Glutamatergic neuron (in vitro differentiated cells): Measurements from ENCODE around the gene HSD17B10. TPM values are rescaled to one million over a fixed set of nuclear protein-coding genes. Genes with fewer than 3 reads are reported as not detected.

Experiments
- DNase-seq: peaks from one replicate; pipeline ENCODE4 v3.0.0; 2022
- H3K27ac Mint-ChIP-seq: one replicate; pipeline ENCODE4 v1.8.0; 2020; ENCODE audit warnings: mild to moderate bottlenecking, mixed read lengths, inconsistent platforms; ENCODE audit not compliant: unreplicated experiment
- H3K27me3 Mint-ChIP-seq: one replicate; pipeline ENCODE4 v1.8.0; 2020; ENCODE audit warnings: mild to moderate bottlenecking, moderate library complexity, mixed read lengths, inconsistent platforms; ENCODE audit not compliant: unreplicated experiment
- H3K36me3 Mint-ChIP-seq: one replicate; pipeline ENCODE4 v1.8.0; 2020; ENCODE audit warnings: mild to moderate bottlenecking, mixed read lengths, inconsistent platforms; ENCODE audit not compliant: unreplicated experiment
- H3K4me1 Mint-ChIP-seq: one replicate; pipeline ENCODE4 v1.8.0; 2020; ENCODE audit warnings: mild to moderate bottlenecking, low read depth, mixed read lengths, inconsistent platforms; ENCODE audit not compliant: unreplicated experiment
- H3K4me3 Mint-ChIP-seq: one replicate; pipeline ENCODE4 v1.8.0; 2020; ENCODE audit warnings: mild to moderate bottlenecking, mixed read lengths, inconsistent platforms; ENCODE audit not compliant: unreplicated experiment
- H3K9me3 Mint-ChIP-seq: one replicate; pipeline ENCODE4 v1.8.0; 2020; ENCODE audit warnings: mild to moderate bottlenecking, moderate library complexity, mixed read lengths, inconsistent platforms; ENCODE audit not compliant: unreplicated experiment
- CTCF ChIP-seq: fragments of 200-600 bp; sonication (generic); IDR thresholded peaks from one replicate; pipeline ENCODE4 v1.5.0; 2021; ENCODE audit not compliant: partially characterized antibody, unreplicated experiment
- total RNA-seq: library from RNA; stranded (reverse); fragmentation: NEBNext Ultra II Directional; extraction: Animal tissue kit (Norgen Biotek cat#: 25700); gene quantifications from one replicate; pipeline ENCODE4 v1.2.1, GENCODE V29; 2021; ENCODE audit not compliant: unreplicated experiment

The HSD17B10 gene
- total RNA-seq, 1 donor from 2014 or later: 89.0 TPM

GRCh38 chrX:53456254-53456653 is 22.1 kb upstream of the HSD17B10 start:
- Mint-ChIP-seq H3K4me3 (no peak overlapping the region), H3K9me3 (no peaks in the 10 kb centered on the region), H3K4me1 (no peaks in the 10 kb centered on the region), H3K27me3 (no peaks in the 10 kb centered on the region), H3K36me3 (no peaks in the 10 kb centered on the region), H3K27ac (no peak overlapping the region)
- TF ChIP-seq CTCF: no peak
- DNase-seq: no peak

GRCh38 chrX:53452812-53453211 is 18.6 kb upstream of the HSD17B10 start:
- Mint-ChIP-seq H3K36me3 (no peaks in the 10 kb centered on the region), H3K4me1 (no peaks in the 10 kb centered on the region), H3K4me3 (no peak overlapping the region), H3K9me3 (no peaks in the 10 kb centered on the region), H3K27ac (no peak overlapping the region), H3K27me3 (no peaks in the 10 kb centered on the region)
- no peak for TF ChIP-seq CTCF
- DNase-seq: no peak

DNA sequence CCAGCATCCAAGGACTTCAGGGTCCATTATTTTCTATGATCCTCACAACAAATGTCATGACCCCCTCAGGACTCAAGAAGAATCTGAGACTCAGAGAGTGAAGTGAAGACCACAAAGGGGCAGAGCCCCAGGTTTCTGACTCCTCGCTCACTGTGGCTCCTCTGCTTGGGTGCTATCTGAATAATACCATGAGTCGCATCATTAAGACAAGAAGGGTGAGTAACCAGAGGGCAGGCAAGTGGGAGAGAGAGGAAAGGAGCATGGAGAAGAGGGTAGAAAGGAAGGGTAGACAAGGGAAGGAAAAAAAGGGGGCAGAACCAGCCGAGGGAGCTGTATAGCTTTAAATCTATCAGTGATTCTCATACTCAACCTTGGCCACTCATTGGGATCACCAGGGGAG is 15.5 kb upstream of the HSD17B10 start:
- no peak for TF ChIP-seq CTCF
- H3K27ac Mint-ChIP-seq: no peak overlapping the region
- no peak overlapping the region for H3K4me3 Mint-ChIP-seq
- DNase-seq: no peak
- no peaks in the 10 kb centered on the region for H3K36me3 Mint-ChIP-seq
- no peaks in the 10 kb centered on the region for H3K4me1 Mint-ChIP-seq
- H3K9me3 Mint-ChIP-seq: no peaks in the 10 kb centered on the region
- H3K27me3 Mint-ChIP-seq: no peaks in the 10 kb centered on the region

GRCh38 chrX:53447441-53447840 is 13.3 kb upstream of the HSD17B10 start:
- no peak for DNase-seq
- H3K9me3 Mint-ChIP-seq: peaks cover 1% of the 10 kb centered on the region
- no peak overlapping the region for H3K4me3 Mint-ChIP-seq
- H3K27ac Mint-ChIP-seq: no peak overlapping the region
- no peaks in the 10 kb centered on the region for H3K36me3 Mint-ChIP-seq
- no peaks in the 10 kb centered on the region for H3K4me1 Mint-ChIP-seq
- no peaks in the 10 kb centered on the region for H3K27me3 Mint-ChIP-seq
- no peak for TF ChIP-seq CTCF

DNA sequence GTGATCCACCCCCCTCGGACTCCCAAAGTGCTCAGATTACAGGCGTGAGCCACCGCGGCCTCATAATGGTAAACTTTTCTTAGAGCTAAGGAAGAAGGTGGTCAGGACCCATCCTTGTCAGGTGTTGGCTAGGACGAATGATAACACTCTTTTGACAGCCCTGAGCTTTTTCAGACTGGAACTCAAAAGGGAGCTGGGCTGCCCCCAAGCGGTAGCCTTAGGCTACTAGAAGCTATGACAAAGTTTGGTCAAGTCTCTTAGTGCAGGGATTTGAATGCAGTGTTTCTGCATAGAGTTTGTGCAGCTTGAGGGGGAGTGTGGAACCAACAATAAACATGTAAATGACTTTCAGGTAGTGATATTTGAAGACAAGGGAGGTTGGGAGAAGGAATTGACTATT is 11.8 kb upstream of the HSD17B10 start:
- Mint-ChIP-seq H3K36me3 (no peaks in the 10 kb centered on the region), H3K4me1 (no peaks in the 10 kb centered on the region), H3K4me3 (no peak overlapping the region), H3K9me3 (peaks cover 1% of the 10 kb centered on the region), H3K27ac (no peak overlapping the region), H3K27me3 (no peaks in the 10 kb centered on the region)
- peak; percentile 48 for TF ChIP-seq CTCF
- peak; percentile 63 for DNase-seq
